Tibial artery (tissue), 4 donors: ENCODE measurements around the gene GATA5.

ENCODE experiments used
- DNase-seq, 2 donors: peaks; one replicate each; pipeline ENCODE4 v3.0.0-alpha.2; 2019
- H3K27ac ChIP-seq, 2 donors: fragments of 200-600 bp; sonication (generic) in 1 of 2; 1 replicate in 1 of 2; 2 replicates in 1 of 2; pipeline ENCODE4 v1.5.1; 2018 to 2019; ENCODE audit warnings: mild to moderate bottlenecking in 1 of 2
- H3K27me3 ChIP-seq, 2 donors: fragments of 200-600 bp; sonication (generic) in 1 of 2; one replicate each; pipeline versions ENCODE4 v1.5.1 to v1.6.0; 2016 to 2019
- H3K36me3 ChIP-seq, 3 donors: fragments of 200-600 bp; sonication (generic) in 2 of 3; one replicate each; pipeline ENCODE4 v1.5.1; 2016 to 2019; ENCODE audit warnings: mild to moderate bottlenecking in 2 of 3
- H3K4me1 ChIP-seq, 4 donors: fragments of 200-600 bp; sonication (generic) in 2 of 4; 1 replicate in 3 of 4; 2 replicates in 1 of 4; pipeline ENCODE4 v1.5.1; 2016 to 2019
- H3K4me3 ChIP-seq, 2 donors: fragments of 200-600 bp; sonication (generic) in 1 of 2; 1 replicate in 1 of 2; 2 replicates in 1 of 2; pipeline ENCODE4 v1.5.1; 2018 to 2019; ENCODE audit warnings: mild to moderate bottlenecking in 2 of 2
- H3K9me3 ChIP-seq, 3 donors: fragments of 200-600 bp; sonication (generic) in 1 of 3; one replicate each; pipeline ENCODE4 v1.5.1; 2016 to 2019
- intact Hi-C: fragments of 100-400 bp; cut with DNase I; formaldehyde crosslinking; loops from one replicate; pipeline ENCODE4 v1.15.0; 2023; ENCODE audit warnings: low total_unique reads
- TF ChIP-seq, protein P1 (sequence below), 2 experiments: fragments of 200-600 bp in 1 of 2; fragments of 450-650 bp in 1 of 2; IDR thresholded peaks; one replicate each; pipeline ENCODE4 v1.5.1; 2017 to 2019; ENCODE audit warnings: antibody characterized with exemption in 2 of 2, mild to moderate bottlenecking in 1 of 2, moderate library complexity in 1 of 2

The GATA5 gene

DNA sequence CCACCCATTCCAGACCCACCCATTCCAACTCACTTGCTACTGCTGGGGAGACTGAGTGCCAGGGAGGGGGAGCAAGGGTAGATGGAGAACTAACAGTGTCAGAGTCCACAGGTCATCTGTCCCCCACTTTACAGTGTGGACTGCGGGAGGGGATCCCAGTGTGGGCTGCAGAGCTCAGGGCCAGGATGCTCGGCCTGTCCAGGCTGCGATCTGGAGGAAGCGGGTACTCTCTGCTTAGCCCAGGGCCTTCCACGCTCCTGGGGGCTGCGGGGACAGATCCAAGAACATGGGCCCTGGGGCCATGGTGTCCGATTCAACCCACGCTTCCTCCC is 14.1 kb upstream of the GATA5 start:
- Histone ChIP-seq H3K27ac (no peak overlapping the region), H3K4me1 (no peaks in the 10 kb centered on the region), H3K9me3 (peaks cover 0 to 4% (median 0%) of the 10 kb centered on the region in 3 donors), H3K36me3 (no peaks in the 10 kb centered on the region), H3K4me3 (no peak overlapping the region), H3K27me3 (peaks cover 0 to 95% of the 10 kb centered on the region in 2 donors)
- intact Hi-C loops, result no loop called here
- DNase-seq, result no peak
- TF ChIP-seq, protein P1, sequence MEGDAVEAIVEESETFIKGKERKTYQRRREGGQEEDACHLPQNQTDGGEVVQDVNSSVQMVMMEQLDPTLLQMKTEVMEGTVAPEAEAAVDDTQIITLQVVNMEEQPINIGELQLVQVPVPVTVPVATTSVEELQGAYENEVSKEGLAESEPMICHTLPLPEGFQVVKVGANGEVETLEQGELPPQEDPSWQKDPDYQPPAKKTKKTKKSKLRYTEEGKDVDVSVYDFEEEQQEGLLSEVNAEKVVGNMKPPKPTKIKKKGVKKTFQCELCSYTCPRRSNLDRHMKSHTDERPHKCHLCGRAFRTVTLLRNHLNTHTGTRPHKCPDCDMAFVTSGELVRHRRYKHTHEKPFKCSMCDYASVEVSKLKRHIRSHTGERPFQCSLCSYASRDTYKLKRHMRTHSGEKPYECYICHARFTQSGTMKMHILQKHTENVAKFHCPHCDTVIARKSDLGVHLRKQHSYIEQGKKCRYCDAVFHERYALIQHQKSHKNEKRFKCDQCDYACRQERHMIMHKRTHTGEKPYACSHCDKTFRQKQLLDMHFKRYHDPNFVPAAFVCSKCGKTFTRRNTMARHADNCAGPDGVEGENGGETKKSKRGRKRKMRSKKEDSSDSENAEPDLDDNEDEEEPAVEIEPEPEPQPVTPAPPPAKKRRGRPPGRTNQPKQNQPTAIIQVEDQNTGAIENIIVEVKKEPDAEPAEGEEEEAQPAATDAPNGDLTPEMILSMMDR (IDR thresholded peaks at IDR 0.05), result no peak

DNA sequence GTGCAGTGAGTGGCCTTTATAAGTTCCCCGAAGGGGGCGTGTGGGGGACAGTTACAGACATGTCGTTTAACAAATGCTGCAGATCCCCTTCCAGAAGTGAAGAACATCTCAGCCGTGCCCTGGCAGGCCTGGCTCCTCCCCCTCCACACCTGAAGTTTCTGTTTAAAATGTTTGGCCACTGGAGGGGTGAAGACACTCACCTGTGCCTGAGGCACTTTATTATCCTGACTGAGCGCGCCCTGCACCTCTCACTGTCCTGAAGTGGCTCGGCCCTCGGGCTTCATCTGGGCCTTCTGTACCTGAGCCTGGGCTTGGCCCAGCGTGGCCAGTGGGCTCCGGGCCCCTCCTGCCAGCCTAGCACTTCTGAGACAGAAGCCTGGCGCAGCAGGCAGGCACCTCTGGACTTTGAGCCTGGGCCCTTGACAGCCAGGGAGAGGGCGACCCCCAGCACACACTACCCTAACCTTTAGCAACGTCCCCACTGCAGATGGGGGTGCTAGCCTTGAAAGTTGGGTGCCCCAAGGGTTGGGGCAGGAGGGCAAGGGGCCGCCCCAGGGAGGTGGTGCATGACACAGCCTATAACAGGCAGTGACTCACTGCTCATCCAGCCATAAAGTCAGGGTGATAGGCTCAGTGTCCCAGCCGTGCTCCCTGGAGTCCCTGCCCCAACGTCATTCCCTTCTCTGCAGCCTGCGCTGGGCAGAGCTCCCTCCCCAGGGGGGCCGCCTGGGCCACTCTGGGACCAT is 13.6 kb upstream of the GATA5 start:
- Histone ChIP-seq H3K36me3 (no peaks in the 10 kb centered on the region), H3K9me3 (peaks cover 0 to 4% (median 0%) of the 10 kb centered on the region in 3 donors), H3K27ac (no peak overlapping the region), H3K27me3 (peaks cover 0 to 96% of the 10 kb centered on the region in 2 donors), H3K4me3 (no peak overlapping the region), H3K4me1 (no peaks in the 10 kb centered on the region)
- intact Hi-C loops, result no loop called here
- DNase-seq, result no peak
- TF ChIP-seq, protein P1 (IDR thresholded peaks at IDR 0.05), result no peak

DNA sequence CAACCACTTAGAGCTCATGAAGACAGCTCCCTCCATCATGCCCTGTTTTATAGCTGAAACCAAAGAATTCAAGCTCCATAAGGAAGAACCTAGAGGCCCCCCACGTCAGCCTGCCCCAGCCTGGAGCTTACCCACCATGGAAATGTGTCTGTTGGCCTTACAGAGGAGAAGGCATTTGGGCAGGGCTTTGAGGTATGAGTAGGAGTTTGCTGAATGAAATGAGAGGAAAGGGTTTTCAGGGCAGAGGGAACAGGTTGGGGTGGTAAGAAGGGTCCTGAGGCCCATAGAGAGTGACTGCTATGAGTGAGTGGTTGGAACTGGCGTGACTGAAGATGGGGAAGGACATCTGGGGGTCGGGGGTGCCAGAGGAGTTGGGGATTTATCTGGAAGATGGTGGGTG is 12.7 kb upstream of the GATA5 start:
- no peak overlapping the region for H3K27ac ChIP-seq
- intact Hi-C loops, result no loop called here

DNA sequence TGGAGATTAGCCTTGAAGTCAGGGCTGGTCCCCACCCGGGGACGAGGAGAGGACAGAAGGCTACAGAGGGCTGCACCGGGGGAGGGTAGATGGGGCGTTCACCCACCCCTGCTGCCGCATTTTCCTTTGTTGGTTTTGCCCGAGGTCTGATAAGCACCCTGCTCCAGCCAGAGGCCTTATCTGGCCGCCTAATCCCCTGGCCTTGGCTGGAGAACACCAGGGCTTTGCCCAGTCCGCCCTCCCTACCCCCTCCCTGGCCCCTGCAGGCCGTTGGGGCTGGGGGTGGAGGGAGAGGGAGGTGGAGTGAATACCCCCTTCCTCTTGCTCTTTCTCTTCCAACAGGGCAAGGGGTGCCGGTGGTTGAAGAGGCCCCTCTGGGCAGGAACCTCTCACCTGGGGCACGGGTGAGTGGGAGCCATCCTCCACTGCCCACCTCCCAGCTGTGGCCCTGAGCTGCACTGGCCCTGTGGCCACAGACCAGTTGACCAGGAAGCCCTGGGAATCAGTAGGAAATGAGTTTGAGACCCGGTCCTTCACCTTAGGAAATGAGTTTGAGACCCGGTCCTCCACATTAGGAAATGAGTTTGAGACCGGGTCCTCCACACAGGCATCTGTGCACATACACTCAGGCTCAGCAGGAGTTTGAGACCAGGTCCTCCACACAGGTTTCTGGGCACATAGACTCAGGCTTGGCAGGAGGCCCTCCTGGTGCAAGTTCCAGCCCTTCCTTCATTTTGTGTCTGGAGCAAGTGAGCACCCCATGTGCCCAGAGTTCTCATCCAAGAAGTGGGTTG is 12.0 kb upstream of the GATA5 start:
- H3K4me1 ChIP-seq, result peaks cover 0 to 2% (median under 1%) of the 10 kb centered on the region in 4 donors
- no peak overlapping the region for H3K27ac ChIP-seq
- H3K4me3 ChIP-seq, result no peak overlapping the region
- no peaks in the 10 kb centered on the region for H3K36me3 ChIP-seq
- peaks cover 0 to 96% of the 10 kb centered on the region in 2 donors for H3K27me3 ChIP-seq
- DNase-seq, result no peak
- intact Hi-C loops, result no loop called here
- no peaks in the 10 kb centered on the region for H3K9me3 ChIP-seq
- TF ChIP-seq, protein P1 (IDR thresholded peaks at IDR 0.05), result no peak

More for the DNA sequence above, 12.7 kb upstream of the GATA5 start:
- Histone ChIP-seq H3K9me3 (no peaks in the 10 kb centered on the region), H3K4me1 (no peaks in the 10 kb centered on the region), H3K4me3 (no peak overlapping the region), H3K27me3 (peaks cover 0 to 96% of the 10 kb centered on the region in 2 donors), H3K36me3 (no peaks in the 10 kb centered on the region)
- TF ChIP-seq, protein P1 (IDR thresholded peaks at IDR 0.05), result no peak
- no peak for DNase-seq

DNA sequence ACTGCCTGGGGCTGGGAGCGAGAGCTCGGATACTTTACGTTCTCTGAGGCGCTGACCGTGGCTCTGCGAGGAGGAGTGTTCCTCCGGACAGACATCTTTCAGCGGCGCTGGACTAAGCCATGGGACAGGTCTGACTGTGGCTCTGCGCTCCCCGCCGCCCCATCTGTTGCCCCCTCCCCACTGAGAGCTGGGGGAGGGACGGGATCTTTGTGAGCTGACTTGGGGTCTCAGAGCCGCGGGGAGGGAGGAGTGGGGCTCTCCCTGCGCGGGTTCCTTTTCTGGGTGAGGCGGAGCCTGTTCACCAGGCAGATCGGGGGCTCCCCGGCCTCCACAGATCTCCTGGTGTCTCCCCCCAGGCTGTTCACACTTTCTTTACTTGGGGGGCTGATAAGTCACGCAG is 11.3 kb upstream of the GATA5 start:
- peaks cover 0 to 96% of the 10 kb centered on the region in 2 donors for H3K27me3 ChIP-seq
- TF ChIP-seq, protein P1 (IDR thresholded peaks at IDR 0.05), result no peak
- H3K9me3 ChIP-seq, result no peaks in the 10 kb centered on the region
- intact Hi-C loops, result no loop called here
- no peak overlapping the region for H3K4me3 ChIP-seq
- no peak overlapping the region for H3K27ac ChIP-seq
- H3K36me3 ChIP-seq, result no peaks in the 10 kb centered on the region
- peaks cover 0 to 8% (median 6%) of the 10 kb centered on the region in 4 donors for H3K4me1 ChIP-seq
- no peak for DNase-seq
